Renal cortical epithelial cell (primary cell): Measurements from ENCODE around the gene ST6GAL2. TPM values are rescaled to one million over a fixed set of nuclear protein-coding genes. Genes with fewer than 3 reads are reported as not detected.

Experiments used
- DNase-seq: peaks from one replicate; pipeline ENCODE4 v3.0.0-alpha.2; 2011; ENCODE audit warnings: low read depth
- total RNA-seq: library from RNA; depleted of rRNA; stranded (reverse); fragments of >200 nt; gene quantifications from 2 replicates; pipeline ENCODE4 v1.2.3, GENCODE V29; 2014

ST6GAL2 gene
- total RNA-seq, 1 donor from 2014 or later = 0.10 TPM

DNA sequence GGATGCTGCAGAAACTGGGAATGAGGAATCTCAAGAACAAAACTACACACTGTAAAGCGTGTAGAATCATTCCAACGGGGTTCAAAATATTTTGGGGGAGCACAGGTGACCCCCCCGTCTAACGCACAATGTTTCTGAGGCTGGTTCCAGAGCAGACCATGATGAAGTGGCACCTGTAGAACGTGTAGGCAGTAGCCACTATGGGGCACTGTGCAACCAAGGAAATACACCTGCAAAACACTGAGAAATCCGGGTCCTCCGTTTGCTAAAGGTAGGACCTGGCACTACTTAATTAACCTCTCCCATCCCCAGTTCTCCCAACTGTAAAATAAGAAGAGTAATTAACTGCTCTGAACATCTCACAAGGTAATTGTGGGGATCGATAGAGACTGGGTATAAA, 22.6 kb downstream of the ST6GAL2 start:
- DNase-seq = peak; percentile 6

DNA sequence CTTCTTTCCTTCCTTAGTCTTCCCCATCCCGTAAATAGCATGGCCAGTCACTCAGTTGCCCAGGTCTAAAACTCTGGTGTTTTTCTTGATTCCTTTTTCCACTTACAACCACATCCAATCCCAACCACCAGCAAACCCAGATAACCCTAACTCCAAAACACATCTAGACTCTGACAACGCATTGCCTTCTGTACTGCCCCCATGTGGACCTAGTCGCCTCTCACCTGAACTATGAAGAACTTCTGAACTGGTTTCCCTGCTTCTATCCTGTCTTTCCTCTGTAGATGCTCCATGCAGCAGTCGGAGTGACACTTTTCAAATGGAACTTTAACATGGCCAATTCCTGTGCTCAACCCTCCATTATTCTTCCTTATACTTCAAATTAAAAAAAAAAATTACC, 26.5 kb downstream of the ST6GAL2 start:
- no peak for DNase-seq

DNA sequence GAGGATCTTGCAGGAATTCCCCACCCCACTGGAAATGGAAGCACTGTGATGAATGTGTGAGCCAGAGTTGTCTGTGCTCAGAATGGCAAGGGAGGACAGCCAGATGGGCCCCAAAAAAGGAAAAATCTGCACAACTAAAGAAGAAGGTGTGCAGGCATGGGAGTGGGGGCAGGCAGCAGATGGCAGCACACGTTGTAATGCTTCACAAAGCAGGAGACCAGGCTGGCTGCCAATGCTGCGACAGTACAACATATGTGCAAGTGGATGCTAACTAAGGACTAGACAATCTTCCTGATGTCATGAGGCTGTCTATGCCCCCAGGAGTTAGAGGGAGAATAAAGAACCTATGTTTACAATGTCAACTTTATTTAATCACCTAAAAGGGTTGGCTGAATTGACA, 27.2 kb downstream of the ST6GAL2 start:
- no peak for DNase-seq

DNA sequence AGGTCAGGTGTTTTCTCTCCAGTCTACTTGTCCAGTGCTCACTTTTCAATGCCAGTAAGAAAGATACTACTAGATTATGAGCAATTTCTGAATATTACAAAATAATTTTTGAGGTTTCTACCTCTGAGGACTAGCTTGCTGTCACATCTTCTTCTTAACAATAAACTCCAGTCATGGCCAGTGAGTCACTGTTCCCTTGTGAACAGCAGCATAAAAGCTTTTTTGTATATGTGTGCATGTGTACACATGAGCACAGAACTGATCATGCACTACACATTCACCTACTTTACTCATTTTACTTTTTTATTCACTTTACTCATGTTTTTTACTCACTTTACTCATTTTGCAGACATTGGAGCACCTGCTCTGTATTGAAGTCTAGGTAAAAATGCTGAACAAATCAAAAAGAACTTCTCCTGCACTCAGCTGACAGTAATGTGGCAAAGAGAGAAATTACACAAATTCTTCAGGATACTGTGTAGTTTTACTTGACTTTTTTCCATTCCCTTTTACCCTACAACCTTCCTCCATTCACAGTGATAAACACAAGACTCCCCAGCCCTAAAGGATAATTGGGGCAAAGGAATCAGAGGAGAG, 28.0 kb downstream of the ST6GAL2 start:
- DNase-seq = no peak

DNA sequence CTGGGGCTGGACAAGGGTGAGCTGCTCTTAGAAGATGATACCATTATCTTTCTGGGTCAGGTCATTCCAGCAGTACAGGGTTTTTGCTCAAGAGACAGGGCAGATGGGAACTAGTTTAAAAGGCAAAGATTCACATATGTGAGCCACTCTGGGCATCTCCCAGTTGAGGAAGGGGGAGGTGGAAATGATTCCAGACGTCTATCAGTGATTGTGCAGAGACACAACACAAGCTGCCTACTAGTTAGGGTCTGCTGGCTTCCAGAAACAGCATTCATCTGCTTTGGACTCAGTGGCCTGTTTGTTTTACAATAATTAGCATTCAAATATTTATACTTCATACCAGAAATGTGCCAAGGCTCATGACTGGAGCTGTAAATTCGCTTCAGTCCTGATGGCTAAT, 32.3 kb downstream of the ST6GAL2 start:
- no peak for DNase-seq

DNA sequence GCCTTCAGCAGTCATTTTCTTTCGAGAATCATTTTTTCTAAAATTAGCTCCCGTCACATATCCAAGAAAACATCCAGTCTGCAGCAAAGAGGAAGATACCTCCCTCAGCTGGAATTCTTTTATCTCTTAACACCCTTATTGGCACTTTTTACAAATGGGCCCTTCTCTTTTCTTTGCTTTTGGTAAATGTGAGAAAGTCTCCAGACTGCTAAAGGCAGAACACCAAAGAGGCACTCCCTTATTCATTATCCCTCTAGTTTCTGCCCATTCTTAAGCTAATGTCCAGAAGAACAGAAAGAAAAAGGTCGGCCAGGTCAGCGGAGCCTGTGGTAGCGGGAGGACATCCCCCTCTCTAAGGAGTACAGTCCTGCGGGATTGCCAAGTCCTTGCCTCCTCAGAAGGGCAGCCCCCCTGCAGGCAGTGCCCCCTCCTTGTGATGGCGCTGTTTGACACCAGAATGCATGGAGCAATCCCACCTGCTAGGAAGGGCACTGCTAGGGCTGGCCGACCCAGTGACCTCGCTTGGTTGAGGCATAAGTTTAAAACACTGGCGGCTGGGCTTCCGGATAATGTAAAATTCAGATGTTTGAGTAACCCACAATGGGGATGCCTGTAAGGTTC, 34.0 kb downstream of the ST6GAL2 start:
- DNase-seq = no peak

DNA sequence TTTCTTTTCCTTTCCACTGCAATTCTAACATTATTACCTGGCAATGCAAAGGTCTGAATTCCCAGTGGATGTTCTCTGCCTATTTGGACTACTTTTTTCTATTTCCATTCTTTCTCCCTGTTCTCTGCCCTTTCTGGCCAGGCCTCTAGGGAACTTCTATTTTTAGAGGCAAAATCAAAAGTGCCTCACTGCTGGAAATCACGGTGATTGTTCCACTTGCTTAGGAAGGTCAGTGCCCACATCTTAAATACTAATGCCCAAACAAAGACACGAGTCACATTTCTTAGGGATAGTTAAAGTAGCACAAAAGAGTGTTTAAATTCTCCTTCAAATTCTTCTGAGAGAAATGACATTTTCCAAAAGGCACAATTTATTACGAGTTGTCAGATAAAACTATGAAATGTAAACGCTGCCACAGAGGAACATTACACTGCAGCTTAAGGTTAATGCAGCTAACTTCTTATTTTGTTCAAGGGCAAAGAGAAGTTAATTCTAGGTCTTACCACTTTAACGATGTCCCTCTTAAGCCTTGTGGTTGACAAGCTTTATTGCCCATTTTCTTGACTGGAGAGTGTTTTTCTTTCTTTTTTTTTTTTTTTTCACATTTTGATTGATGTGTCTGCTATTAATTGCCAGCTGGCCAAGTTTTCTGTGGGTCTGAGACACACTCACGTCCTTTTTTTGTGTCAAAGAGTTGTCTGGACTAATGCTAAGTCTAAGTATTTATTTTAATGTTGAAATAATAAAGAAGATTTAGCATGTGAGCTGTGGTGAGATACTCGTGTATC, 34.7 kb downstream of the ST6GAL2 start:
- DNase-seq = no peak

DNA sequence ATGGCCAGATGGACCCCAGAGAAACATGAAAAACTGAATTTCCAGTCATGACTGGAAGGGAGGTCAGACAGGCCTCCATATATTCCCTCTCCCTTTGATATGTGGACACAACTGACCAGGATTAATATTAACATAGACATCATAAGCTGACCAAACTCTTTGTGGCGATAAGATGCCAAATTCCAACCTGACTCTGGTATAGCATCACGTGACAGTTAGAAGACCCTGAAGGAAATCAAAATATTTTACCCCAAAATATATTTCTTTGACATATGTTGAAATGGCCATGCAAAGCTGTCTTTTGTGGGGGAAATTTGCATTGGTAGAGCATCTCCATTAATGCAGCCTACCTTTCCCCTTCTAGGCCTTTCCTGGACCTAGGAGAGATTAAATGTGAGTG, 36.7 kb downstream of the ST6GAL2 start:
- DNase-seq = no peak

DNA sequence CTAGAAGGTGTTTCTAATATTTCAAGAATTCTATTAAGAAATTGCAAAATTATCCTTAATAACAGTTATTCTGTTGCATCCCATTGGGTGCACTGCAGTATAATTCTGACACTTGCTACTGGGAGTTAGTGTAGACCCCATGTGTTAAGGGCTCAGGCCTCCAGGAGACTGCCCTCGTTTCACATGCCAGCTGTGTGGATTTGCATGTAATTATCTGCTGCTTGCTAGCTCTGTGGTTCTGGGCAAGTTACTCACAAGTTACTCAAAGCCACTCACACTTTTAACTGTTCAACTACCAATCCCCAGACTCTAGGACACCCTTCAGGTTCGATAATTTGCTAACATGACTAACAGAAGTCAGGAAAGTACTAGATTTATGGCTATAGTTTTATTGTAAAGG, 38.6 kb downstream of the ST6GAL2 start:
- DNase-seq = no peak

DNA sequence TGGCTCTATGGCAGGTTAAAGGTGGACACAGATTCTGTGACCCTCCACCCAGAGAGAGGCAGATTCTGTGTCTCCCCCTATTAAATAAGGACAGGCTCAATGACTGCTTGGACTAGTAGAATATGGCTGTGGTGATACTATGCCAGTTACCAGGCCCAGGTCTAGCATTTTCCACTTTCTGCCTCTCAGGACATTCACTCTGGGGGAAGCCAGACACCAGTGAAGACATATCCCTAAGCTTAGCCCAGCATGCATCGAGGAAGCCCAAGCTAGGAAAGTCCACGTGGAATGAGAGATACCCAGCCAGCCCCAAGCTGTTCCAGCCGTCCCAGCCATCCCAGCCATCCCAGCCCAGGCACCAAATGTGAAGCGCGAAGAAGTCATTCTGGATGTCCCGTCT, 40.3 kb downstream of the ST6GAL2 start:
- DNase-seq = no peak

DNA sequence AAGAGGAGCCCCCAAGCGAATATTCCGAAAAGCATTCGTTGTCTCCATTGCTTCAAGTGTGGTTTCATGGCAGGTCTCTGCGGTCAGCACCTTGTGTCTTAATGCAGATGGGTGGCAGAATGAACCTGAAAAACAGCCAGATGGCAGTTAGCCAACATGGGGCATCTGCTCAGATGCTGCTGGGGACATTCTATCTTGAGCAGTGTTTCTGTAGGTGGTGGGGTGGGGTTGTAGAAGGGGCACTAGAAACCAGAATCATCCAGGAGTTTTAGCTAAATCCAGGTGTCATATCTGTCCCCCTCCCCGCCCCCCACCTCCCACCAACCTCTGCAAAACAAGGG, 42.1 kb downstream of the ST6GAL2 start:
- DNase-seq = no peak

DNA sequence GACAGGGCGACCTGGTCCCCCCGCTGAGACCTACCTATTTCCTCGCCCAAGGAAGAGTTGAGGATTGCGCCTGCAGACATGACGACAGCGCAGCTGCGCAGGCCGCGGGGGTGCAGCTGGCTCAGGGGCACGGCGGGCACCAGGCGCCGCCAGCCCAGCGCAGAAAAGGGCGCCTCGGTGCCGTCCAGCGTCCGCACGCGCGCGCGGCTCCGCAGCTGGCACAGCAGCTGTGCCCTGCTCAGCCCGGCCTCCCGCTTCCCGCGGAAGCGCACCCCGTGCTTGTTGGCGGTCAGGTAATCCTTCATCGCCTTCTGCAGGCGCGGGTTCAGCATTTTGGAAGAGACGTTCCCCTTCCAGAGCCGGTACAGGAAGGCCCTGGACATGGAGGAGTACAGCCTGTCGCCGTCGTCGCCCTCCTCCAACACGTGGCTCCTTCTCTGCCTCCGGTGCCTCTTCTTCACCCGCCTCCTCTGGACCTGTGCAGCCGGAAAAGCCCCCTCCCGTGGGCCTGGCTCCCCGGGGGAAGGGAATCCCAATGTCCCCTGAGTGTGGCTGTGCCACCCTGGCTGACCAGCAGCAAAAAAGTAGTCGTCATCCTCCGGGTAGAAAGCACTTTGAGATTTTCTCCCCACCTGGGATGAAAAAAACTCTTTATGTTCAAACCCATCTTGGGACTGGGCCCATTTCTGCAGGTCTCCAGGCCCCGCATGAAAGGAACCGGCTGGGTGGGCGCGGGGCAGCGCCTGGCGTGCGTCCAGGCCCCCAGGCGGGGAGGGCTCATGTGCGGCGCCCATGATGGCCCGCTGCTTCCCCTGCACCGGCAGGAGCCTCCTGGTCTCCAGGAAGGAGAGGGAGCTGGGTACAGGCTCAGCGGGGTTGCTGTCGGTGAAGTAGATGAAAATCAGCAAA, 42.7 kb downstream of the ST6GAL2 start:
- no peak for DNase-seq

DNA sequence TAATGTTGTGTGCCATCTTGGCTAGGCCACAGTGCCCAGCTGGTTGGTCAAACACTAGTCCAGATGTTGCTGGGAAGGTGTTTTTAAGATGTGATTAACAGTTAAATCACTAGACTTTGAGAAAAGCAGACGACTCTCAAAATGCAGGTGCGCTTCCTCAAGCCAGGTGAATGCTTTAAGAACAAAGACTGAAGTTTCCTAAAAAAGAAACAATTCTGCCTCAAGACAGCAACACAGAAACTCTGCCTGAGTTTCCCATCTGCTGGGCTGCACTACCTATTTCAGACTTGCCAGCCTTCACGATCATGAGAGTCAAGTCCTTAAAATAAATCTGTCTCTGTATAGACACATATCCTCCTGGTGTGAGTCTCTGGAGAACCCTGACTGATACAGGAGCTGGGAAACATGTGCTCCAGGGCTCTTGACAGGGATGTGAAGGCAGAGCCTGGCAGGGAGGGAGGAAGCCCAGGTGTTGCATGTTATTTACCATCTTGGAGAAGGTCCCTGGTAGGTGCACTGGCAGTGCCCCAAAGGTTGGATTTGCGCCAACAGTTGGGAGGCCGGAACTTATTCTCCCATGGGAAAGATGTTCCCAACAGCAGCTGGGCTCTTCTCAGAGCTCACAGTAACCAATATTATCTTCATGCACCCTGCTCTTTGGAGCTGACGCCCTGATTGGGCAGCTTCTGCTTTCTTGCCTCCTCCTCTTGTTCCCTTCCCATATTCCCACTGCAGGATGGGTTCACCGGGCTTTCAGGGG, 43.9 kb downstream of the ST6GAL2 start:
- DNase-seq = no peak

DNA sequence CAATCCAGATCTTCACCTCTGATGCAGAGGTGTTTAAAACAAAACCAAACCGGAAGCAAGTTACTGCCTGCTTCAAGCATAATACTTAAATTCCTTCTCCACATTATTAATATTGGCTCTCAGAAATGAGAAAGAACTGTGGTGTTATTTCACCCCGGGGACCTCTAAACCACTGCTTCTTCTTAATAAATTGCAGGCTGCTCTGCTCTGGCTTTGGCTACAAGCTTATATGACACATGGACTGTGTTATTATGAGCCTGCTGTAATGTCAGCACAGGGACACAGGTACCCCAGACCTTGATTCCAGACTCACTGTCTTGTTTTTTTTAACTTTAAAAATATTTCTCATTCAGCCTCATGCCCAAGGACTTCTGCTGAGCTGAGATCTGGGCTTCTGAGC, 45.1 kb downstream of the ST6GAL2 start:
- DNase-seq = no peak

DNA sequence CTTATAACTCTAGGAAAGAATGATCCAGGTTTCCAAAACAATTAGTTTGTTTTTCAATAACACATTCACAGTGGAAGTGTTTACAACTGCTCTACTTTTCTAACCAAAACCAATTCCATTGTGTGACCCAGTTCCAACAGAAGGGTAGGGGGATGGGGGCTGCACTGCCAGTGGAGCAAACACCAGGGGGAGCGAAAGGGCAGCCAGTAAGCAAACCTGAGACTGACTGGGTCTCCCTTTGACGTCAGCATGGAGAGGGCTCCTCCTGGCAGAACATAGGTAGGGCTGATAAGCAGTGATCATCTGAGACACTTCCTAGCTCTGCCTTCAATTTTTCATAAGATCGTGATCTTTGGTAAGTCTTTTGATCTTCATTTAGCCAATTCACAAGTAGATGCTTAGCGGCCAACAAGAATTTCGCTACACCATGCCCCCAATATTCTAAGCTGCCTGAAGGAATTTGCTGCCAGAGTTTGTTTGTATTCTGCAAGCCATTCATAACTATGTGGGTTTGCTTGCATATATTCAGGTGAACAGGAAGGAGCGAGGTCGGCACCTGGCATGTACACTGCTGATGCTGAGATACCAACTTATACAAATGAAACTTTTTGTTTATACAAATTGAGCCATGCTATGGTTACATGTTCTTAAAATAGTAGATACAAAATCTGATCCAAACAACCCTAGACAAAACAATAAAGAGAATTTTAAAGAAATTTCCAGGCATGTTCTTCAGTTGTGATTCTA, 45.9 kb downstream of the ST6GAL2 start:
- DNase-seq = no peak

DNA sequence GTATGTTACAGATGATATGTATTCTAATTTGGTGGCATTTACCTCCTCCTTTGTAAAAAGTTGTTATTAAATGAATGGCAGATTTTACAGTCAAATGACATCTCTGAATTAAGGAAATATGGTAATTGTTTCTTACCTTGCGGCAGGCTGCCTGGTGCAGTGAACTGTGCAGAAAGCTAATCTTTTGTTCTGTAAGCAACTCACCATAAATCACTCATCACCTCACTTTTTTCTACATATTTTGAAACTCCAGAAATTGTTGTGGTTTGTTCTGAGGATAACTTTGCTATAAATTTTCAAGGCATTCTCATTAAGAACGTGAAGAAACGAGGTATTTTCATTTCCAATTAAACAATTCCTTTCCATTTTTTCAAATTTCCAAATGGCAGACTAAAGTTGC, 52.7 kb downstream of the ST6GAL2 start:
- DNase-seq = no peak

DNA sequence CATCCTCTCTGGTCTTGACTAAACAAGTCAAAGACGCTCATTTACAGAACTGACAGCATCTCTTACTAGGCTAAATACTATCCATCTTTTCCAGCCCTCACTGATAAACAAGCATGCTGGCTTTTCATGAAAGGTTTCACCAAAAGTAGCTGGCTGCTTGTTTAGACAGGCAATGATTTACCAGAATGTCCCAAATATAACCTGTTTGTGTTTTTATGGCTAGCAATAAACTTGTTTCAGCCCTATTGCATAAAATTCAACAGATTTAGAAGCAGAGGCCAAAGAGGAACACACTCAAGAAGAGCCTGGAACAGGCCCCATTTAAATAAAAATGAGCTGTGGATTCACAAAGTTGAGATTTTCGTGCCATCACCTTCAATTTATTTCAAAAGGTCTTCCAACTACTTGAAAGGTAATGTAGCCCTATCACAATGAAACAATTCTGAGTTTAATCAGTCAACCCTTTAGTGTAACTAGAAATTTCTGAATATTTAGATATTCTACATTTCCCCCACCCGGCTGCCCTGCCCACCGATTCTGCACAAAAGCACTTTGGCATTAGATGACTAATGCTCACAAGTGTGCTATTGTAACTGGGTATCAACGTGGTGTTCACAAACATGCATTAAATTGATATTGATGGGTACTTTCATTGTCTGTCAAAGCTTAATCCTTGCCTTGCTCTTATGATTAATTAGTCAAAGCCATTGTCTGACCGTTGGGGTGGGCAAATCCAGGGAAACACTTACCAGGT, 54.0 kb downstream of the ST6GAL2 start:
- DNase-seq = no peak

DNA sequence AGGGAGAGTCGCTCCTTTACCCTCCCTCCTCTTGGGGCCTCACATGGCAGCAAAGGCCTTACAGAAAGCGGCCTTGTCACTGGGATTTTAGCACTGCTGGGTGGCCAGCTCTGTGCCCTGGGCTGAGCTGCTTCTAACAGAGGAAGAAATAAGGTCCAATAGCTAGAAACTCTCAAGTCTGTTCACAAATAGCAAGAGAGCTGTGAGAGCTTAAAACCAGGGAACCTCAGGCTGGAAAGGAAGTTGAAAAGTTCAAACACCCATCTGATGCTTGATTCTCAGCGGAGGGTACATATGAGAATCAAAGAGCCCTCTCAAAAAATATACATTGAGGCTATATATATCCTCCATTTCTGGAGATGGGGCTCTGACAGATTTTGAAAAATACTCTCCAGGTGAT, 54.7 kb downstream of the ST6GAL2 start:
- DNase-seq = no peak

DNA sequence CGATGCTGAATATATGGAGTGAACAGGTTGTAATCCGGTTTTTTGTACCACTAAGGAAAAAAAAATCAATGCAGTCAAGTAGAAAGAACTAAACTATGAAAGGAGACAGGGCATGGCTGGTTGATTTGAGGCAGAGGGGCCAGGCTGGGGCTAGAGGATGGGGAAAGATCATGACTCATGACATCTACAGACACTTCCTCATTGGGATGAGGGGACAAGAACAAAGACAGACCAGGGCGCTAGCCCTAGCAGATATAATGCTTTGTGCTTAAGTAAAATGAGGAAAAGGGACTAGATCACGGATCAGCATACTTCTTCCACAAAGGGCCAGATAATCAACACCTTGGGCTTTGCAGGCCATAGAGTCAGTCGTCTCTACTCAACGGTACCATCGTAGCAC, 55.8 kb downstream of the ST6GAL2 start:
- no peak for DNase-seq

DNA sequence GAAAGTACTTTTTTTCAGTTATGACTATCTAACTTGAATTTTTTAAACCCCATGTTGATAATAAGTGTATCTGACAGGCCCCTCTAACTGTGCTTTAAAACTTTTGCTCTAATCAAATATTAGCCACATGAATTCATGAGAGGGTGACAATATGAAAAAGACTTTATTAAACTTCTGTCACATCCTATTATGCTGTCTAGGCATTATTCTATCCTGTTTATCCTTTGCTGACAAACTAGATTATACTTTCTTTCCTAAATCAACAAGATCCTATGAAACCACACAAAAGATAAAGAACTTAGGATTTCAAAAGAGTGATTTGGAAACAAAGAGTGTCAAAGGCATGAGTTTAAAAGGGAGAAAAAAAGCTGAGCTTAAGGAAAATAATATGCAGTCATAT, 57.8 kb downstream of the ST6GAL2 start:
- no peak for DNase-seq
